GM12878 (cell line): ENCODE data around the gene HBB.

Experiments used
- ATF7 ChIP-seq: fragments of 450-650 bp; IDR thresholded peaks from 2 replicates; pipeline ENCODE4 v1.6.1; 2016; ENCODE audit warnings: low read depth, mild to moderate bottlenecking
- BCLAF1 ChIP-seq: fragments of 450-650 bp; IDR thresholded peaks from 2 replicates; pipeline ENCODE4 v1.6.1; 2017; ENCODE audit warnings: antibody characterized with exemption, mild to moderate bottlenecking, moderate library complexity
- CEBPB ChIP-seq, 2 experiments: fragments of 150-350 bp in 1 of 2; IDR thresholded peaks; 2 replicates each; pipeline ENCODE4 v1.6.1; 2012 to 2014; ENCODE audit warnings: low read depth in 2 of 2, low read length in 2 of 2, borderline replicate concordance in 1 of 2, inconsistent platforms in 1 of 2
- EP300 ChIP-seq, 2 experiments: fragments of 150-350 bp in 1 of 2; IDR thresholded peaks; 2 replicates each; pipeline ENCODE4 v1.6.1; 2011 to 2012; ENCODE audit warnings: low read depth in 2 of 2, low read length in 2 of 2, borderline replicate concordance in 1 of 2, improper control_type of control experiment in 1 of 2, inconsistent platforms in 1 of 2; ENCODE audit not compliant: control insufficient read depth in 1 of 2
- MAX ChIP-seq: IDR thresholded peaks from 2 replicates; pipeline ENCODE4 v1.6.1; 2012; ENCODE audit warnings: low read depth, low read length, improper control_type of control experiment
- POLR2A ChIP-seq: IDR thresholded peaks from 2 replicates; pipeline ENCODE4 v1.6.1; 2011; ENCODE audit warnings: low read depth, mild to moderate bottlenecking, low read length
- POLR2AphosphoS5 ChIP-seq: IDR thresholded peaks from 2 replicates; pipeline ENCODE4 v1.6.1; 2011; ENCODE audit warnings: mild to moderate bottlenecking, low read length, inconsistent platforms
- RAD21 ChIP-seq: IDR thresholded peaks from 2 replicates; pipeline ENCODE4 v1.6.1; 2011; ENCODE audit warnings: mild to moderate bottlenecking, low read depth, low read length, moderate library complexity; ENCODE audit not compliant: insufficient read depth
- TCF12 ChIP-seq: IDR thresholded peaks from 2 replicates; pipeline ENCODE4 v1.6.1; 2011; ENCODE audit warnings: low read depth, mild to moderate bottlenecking, low read length
- USF2 ChIP-seq: IDR thresholded peaks from 2 replicates; pipeline ENCODE4 v1.6.1; 2011; ENCODE audit warnings: low read depth, low read length, improper control_type of control experiment, borderline replicate concordance
- TF ChIP-seq, protein P1 (sequence below), 3 experiments: IDR thresholded peaks in 2 of 3; conservative IDR thresholded peaks in 1 of 3; 2 replicates each; pipeline ENCODE4 v1.5.1; 2011; ENCODE audit warnings: low read depth in 3 of 3, low read length in 3 of 3, mild to moderate bottlenecking in 3 of 3, control low read depth in 2 of 3, moderate library complexity in 2 of 3, inconsistent platforms in 1 of 3, mixed read lengths in 1 of 3; ENCODE audit not compliant: control insufficient read depth in 2 of 3, insufficient read depth in 1 of 3; ENCODE audit errors: extremely low read depth in 1 of 3

- TF ChIP-seq, protein P1, sequence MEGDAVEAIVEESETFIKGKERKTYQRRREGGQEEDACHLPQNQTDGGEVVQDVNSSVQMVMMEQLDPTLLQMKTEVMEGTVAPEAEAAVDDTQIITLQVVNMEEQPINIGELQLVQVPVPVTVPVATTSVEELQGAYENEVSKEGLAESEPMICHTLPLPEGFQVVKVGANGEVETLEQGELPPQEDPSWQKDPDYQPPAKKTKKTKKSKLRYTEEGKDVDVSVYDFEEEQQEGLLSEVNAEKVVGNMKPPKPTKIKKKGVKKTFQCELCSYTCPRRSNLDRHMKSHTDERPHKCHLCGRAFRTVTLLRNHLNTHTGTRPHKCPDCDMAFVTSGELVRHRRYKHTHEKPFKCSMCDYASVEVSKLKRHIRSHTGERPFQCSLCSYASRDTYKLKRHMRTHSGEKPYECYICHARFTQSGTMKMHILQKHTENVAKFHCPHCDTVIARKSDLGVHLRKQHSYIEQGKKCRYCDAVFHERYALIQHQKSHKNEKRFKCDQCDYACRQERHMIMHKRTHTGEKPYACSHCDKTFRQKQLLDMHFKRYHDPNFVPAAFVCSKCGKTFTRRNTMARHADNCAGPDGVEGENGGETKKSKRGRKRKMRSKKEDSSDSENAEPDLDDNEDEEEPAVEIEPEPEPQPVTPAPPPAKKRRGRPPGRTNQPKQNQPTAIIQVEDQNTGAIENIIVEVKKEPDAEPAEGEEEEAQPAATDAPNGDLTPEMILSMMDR (IDR thresholded peaks at IDR 0.05 in 2 of 3, conservative IDR thresholded peaks at IDR 0.05 in 1 of 3; ENCODE audit: control insufficient read depth in 2 of 3, extremely low read depth in 1 of 3, insufficient read depth in 1 of 3, low read depth in 3 of 3, low read length in 3 of 3): no peak
- no peak for TF ChIP-seq MAX
- no peak for TF ChIP-seq POLR2A
- no peak for TF ChIP-seq USF2
- TF ChIP-seq ATF7: no peak
- no peak for TF ChIP-seq BCLAF1
- no peak for TF ChIP-seq RAD21
- no peak for TF ChIP-seq TCF12
- no peak for TF ChIP-seq CEBPB (IDR thresholded peaks at IDR 0.05; ENCODE audit: borderline replicate concordance in 1 of 2, low read depth in 2 of 2, low read length in 2 of 2)
- no peak for TF ChIP-seq POLR2AphosphoS5
- TF ChIP-seq EP300 (IDR thresholded peaks at IDR 0.05; ENCODE audit: borderline replicate concordance in 1 of 2, control insufficient read depth in 1 of 2, low read depth in 2 of 2, low read length in 2 of 2): no peak
Measured at GRCh38 chr11:5229796-5230195, 2.9 kb upstream of the HBB start.
